GM23338 (cell line): Measurements from ENCODE around the gene PLXNA2. TPM values are rescaled to one million over a fixed set of nuclear protein-coding genes. Genes with fewer than 3 reads are reported as not detected.

ENCODE experiments used
- ATAC-seq: fragments of 200-7000 bp; cut with Tn5 transposase; 3 replicates; pipeline ENCODE4 v1.9.1; 2020
- DNase-seq: peaks from one replicate; pipeline ENCODE4 v3.0.0-alpha.2; 2015; ENCODE audit warnings: low spot score
- H2AFZ ChIP-seq: fragments of 200-600 bp; sonication (generic); 2 replicates; pipeline ENCODE4 v1.8.0; 2016; ENCODE audit warnings: antibody characterized with exemption, mild to moderate bottlenecking, moderate library complexity
- H3F3A ChIP-seq: fragments of 200-600 bp; sonication (generic); replicated peaks from 2 replicates; pipeline ENCODE4 v1.8.0; 2017; ENCODE audit warnings: antibody characterized with exemption, mixed run types, low read depth
- H3K27ac ChIP-seq: fragments of 200-600 bp; sonication (generic); 2 replicates; pipeline ENCODE4 v1.6.1; 2016; ENCODE audit warnings: low read depth
- H3K27me3 ChIP-seq: fragments of 200-600 bp; sonication (generic); 2 replicates; pipeline ENCODE4 v1.8.0; 2016; ENCODE audit warnings: mild to moderate bottlenecking, mixed run types, moderate library complexity; ENCODE audit not compliant: insufficient read depth
- H3K36me3 ChIP-seq: fragments of 200-600 bp; sonication (generic); 2 replicates; pipeline ENCODE4 v1.8.0; 2016; ENCODE audit warnings: mild to moderate bottlenecking; ENCODE audit not compliant: insufficient read depth
- H3K4me1 ChIP-seq: fragments of 200-600 bp; sonication (generic); 2 replicates; pipeline ENCODE4 v1.8.0; 2016; ENCODE audit warnings: mild to moderate bottlenecking, moderate library complexity; ENCODE audit not compliant: insufficient read depth
- H3K4me2 ChIP-seq: fragments of 200-600 bp; sonication (generic); 2 replicates; pipeline ENCODE4 v1.7.1; 2017; ENCODE audit warnings: mixed run types
- H3K4me3 ChIP-seq: fragments of 200-600 bp; sonication (generic); 2 replicates; pipeline ENCODE4 v1.6.1; 2016; ENCODE audit warnings: mixed run types
- H3K79me2 ChIP-seq: fragments of 200-600 bp; sonication (generic); replicated peaks from 2 replicates; pipeline ENCODE4 v1.8.0; 2017; ENCODE audit warnings: mild to moderate bottlenecking; ENCODE audit not compliant: insufficient read depth
- H3K9me2 ChIP-seq: fragments of 200-600 bp; sonication (generic); 2 replicates; pipeline ENCODE4 v1.8.0; 2017; ENCODE audit not compliant: insufficient read depth
- H4K20me1 ChIP-seq: fragments of 200-600 bp; sonication (generic); replicated peaks from 2 replicates; pipeline ENCODE4 v1.8.0; 2017; ENCODE audit warnings: mild to moderate bottlenecking; ENCODE audit not compliant: insufficient read depth
- H3K27ac Mint-ChIP-seq: 2 replicates; pipeline ENCODE4 v1.8.0; 2020; ENCODE audit warnings: inconsistent platforms, mild to moderate bottlenecking, moderate library complexity, mixed read lengths
- H3K27me3 Mint-ChIP-seq: 3 replicates; pipeline ENCODE4 v1.8.0; 2022; ENCODE audit warnings: low read depth, mild to moderate bottlenecking, moderate library complexity, mixed read lengths, inconsistent platforms; ENCODE audit not compliant: insufficient read depth, poor library complexity
- H3K36me3 Mint-ChIP-seq: 3 replicates; pipeline ENCODE4 v1.8.0; 2021; ENCODE audit warnings: low read depth, mild to moderate bottlenecking, inconsistent platforms, moderate library complexity, mixed read lengths
- H3K4me1 Mint-ChIP-seq: 3 replicates; pipeline ENCODE4 v1.8.0; 2020; ENCODE audit warnings: mild to moderate bottlenecking, inconsistent platforms, mixed read lengths
- H3K4me3 Mint-ChIP-seq: 3 replicates; pipeline ENCODE4 v1.8.0; 2021; ENCODE audit warnings: moderate library complexity, mild to moderate bottlenecking, inconsistent platforms, mixed read lengths
- H3K9me3 Mint-ChIP-seq: 3 replicates; pipeline ENCODE4 v1.8.0; 2020; ENCODE audit warnings: moderate library complexity, mild to moderate bottlenecking, inconsistent platforms, mixed read lengths
- CREB1 ChIP-seq: fragments of 250-450 bp; sonication (Bioruptor Pico); IDR thresholded peaks from 2 replicates; pipeline ENCODE4 v1.5.0; 2020; ENCODE audit warnings: low read depth, mild to moderate bottlenecking, moderate library complexity
- EZH2 ChIP-seq: fragments of 200-600 bp; sonication (generic); IDR thresholded peaks from one replicate; pipeline ENCODE4 v1.8.0; 2017; ENCODE audit warnings: antibody characterized with exemption, mild to moderate bottlenecking, low read depth; ENCODE audit not compliant: unreplicated experiment
- EZH2phosphoT487 ChIP-seq: fragments of 200-600 bp; sonication (generic); IDR thresholded peaks from one replicate; pipeline ENCODE4 v1.8.1; 2018; ENCODE audit warnings: antibody characterized with exemption; ENCODE audit not compliant: unreplicated experiment
- JUNB ChIP-seq: IDR thresholded peaks from one replicate; pipeline ENCODE4 v1.6.1; 2016; ENCODE audit warnings: antibody characterized with exemption; ENCODE audit not compliant: unreplicated experiment
- NANOG ChIP-seq: IDR thresholded peaks from 2 replicates; pipeline ENCODE4 v1.6.1; 2016; ENCODE audit warnings: antibody characterized with exemption, borderline replicate concordance
- POLR2AphosphoS5 ChIP-seq: IDR thresholded peaks from 2 replicates; pipeline ENCODE4 v1.6.1; 2016; ENCODE audit warnings: antibody characterized with exemption, low read depth
- STAT1 ChIP-seq: IDR thresholded peaks from one replicate; pipeline ENCODE4 v1.6.1; 2016; ENCODE audit warnings: antibody characterized with exemption; ENCODE audit not compliant: unreplicated experiment
- ZNF114 ChIP-seq: fragments of 250-450 bp; sonication (Bioruptor Pico); IDR thresholded peaks from 2 replicates; pipeline ENCODE4 v1.5.0; 2020; ENCODE audit warnings: mild to moderate bottlenecking, moderate library complexity
- ZNF331 ChIP-seq: fragments of 250-450 bp; sonication (Bioruptor Pico); IDR thresholded peaks from 2 replicates; pipeline ENCODE4 v1.5.0; 2020; ENCODE audit warnings: low read depth, mild to moderate bottlenecking, moderate library complexity
- polyA plus RNA-seq: library from polyadenylated mRNA; unstranded; fragments of >200 nt; fragmentation: Nextera tagmentation; extraction: Ambion mirVana; gene quantifications from 2 replicates; pipeline ENCODE4 v1.2.1, GENCODE V29; 2016
- total RNA-seq: library from RNA; depleted of rRNA; stranded (reverse); fragments of >200 nt; shearing (Covaris generic); gene quantifications from 2 replicates; pipeline ENCODE4 v1.2.3, GENCODE V29; 2014
- TF ChIP-seq, protein P1 (sequence below): IDR thresholded peaks from one replicate; pipeline ENCODE4 v1.6.1; 2018; ENCODE audit warnings: antibody characterized with exemption; ENCODE audit not compliant: unreplicated experiment
- TF ChIP-seq, protein P2 (sequence below): fragments of 250-450 bp; sonication (Bioruptor Pico); IDR thresholded peaks from 2 replicates; pipeline ENCODE4 v1.5.0; 2020; ENCODE audit warnings: mild to moderate bottlenecking, moderate library complexity
- TF ChIP-seq, protein P3 (sequence below), 2 experiments: fragments of 200-600 bp in 1 of 2; sonication (generic) in 1 of 2; conservative IDR thresholded peaks; 2 replicates each; pipeline versions ENCODE4 v1.5.1 to v1.6.1; 2016 to 2017; ENCODE audit warnings: antibody characterized with exemption in 2 of 2, low read depth in 2 of 2, mild to moderate bottlenecking in 2 of 2, moderate library complexity in 1 of 2
- TF ChIP-seq, protein P4 (sequence below): IDR thresholded peaks from 2 replicates; pipeline ENCODE4 v1.6.1; 2016; ENCODE audit warnings: antibody characterized with exemption

PLXNA2 gene
- total and polyA plus RNA-seq, 2 experiments from 2014 or later = 0.40 to 1.8 TPM

DNA sequence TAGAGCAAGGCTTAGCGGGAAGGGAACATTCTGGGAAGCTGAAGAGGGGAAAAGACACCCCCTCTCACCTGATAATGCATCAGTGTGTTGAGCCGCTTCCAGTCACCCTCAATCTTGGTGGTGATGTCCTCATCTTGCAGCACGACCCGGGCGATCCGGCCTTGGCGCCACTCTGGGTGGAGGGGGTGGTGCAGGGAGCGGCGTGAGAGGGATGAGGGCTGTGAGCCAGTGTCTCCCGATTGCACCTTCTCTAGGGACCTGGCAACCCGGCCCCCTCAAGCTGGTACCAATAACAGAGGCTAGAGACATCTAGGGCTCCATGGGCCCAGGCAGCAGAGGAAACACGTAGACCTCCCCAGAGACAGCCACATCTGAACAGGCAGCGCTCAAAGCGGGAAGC lies 205.9 kb downstream of the PLXNA2 start:
- ATAC-seq = no peak

More for the DNA sequence above, 205.9 kb downstream of the PLXNA2 start:
- peaks cover 8% of the 10 kb centered on the region; the same call in 2 of the 3 replicates for H3K4me1 Mint-ChIP-seq
- no peaks in the 10 kb centered on the region for H3K27me3 ChIP-seq
- peaks cover 1% of the 10 kb centered on the region for H3K27me3 Mint-ChIP-seq
- no peaks in the 10 kb centered on the region for H3K36me3 ChIP-seq
- H3K4me3 ChIP-seq = no peak overlapping the region
- no peaks in the 10 kb centered on the region for H3K36me3 Mint-ChIP-seq
- no peak overlapping the region for H3K27ac ChIP-seq
- no peak overlapping the region for H3K4me2 ChIP-seq
- no peak overlapping the region for H3K4me3 Mint-ChIP-seq
- H3K4me1 ChIP-seq = no peaks in the 10 kb centered on the region
- DNase-seq = no peak
- TF ChIP-seq, protein P1, sequence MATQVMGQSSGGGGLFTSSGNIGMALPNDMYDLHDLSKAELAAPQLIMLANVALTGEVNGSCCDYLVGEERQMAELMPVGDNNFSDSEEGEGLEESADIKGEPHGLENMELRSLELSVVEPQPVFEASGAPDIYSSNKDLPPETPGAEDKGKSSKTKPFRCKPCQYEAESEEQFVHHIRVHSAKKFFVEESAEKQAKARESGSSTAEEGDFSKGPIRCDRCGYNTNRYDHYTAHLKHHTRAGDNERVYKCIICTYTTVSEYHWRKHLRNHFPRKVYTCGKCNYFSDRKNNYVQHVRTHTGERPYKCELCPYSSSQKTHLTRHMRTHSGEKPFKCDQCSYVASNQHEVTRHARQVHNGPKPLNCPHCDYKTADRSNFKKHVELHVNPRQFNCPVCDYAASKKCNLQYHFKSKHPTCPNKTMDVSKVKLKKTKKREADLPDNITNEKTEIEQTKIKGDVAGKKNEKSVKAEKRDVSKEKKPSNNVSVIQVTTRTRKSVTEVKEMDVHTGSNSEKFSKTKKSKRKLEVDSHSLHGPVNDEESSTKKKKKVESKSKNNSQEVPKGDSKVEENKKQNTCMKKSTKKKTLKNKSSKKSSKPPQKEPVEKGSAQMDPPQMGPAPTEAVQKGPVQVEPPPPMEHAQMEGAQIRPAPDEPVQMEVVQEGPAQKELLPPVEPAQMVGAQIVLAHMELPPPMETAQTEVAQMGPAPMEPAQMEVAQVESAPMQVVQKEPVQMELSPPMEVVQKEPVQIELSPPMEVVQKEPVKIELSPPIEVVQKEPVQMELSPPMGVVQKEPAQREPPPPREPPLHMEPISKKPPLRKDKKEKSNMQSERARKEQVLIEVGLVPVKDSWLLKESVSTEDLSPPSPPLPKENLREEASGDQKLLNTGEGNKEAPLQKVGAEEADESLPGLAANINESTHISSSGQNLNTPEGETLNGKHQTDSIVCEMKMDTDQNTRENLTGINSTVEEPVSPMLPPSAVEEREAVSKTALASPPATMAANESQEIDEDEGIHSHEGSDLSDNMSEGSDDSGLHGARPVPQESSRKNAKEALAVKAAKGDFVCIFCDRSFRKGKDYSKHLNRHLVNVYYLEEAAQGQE = no peak
- TF ChIP-seq NANOG = no peak
- TF ChIP-seq, protein P2, sequence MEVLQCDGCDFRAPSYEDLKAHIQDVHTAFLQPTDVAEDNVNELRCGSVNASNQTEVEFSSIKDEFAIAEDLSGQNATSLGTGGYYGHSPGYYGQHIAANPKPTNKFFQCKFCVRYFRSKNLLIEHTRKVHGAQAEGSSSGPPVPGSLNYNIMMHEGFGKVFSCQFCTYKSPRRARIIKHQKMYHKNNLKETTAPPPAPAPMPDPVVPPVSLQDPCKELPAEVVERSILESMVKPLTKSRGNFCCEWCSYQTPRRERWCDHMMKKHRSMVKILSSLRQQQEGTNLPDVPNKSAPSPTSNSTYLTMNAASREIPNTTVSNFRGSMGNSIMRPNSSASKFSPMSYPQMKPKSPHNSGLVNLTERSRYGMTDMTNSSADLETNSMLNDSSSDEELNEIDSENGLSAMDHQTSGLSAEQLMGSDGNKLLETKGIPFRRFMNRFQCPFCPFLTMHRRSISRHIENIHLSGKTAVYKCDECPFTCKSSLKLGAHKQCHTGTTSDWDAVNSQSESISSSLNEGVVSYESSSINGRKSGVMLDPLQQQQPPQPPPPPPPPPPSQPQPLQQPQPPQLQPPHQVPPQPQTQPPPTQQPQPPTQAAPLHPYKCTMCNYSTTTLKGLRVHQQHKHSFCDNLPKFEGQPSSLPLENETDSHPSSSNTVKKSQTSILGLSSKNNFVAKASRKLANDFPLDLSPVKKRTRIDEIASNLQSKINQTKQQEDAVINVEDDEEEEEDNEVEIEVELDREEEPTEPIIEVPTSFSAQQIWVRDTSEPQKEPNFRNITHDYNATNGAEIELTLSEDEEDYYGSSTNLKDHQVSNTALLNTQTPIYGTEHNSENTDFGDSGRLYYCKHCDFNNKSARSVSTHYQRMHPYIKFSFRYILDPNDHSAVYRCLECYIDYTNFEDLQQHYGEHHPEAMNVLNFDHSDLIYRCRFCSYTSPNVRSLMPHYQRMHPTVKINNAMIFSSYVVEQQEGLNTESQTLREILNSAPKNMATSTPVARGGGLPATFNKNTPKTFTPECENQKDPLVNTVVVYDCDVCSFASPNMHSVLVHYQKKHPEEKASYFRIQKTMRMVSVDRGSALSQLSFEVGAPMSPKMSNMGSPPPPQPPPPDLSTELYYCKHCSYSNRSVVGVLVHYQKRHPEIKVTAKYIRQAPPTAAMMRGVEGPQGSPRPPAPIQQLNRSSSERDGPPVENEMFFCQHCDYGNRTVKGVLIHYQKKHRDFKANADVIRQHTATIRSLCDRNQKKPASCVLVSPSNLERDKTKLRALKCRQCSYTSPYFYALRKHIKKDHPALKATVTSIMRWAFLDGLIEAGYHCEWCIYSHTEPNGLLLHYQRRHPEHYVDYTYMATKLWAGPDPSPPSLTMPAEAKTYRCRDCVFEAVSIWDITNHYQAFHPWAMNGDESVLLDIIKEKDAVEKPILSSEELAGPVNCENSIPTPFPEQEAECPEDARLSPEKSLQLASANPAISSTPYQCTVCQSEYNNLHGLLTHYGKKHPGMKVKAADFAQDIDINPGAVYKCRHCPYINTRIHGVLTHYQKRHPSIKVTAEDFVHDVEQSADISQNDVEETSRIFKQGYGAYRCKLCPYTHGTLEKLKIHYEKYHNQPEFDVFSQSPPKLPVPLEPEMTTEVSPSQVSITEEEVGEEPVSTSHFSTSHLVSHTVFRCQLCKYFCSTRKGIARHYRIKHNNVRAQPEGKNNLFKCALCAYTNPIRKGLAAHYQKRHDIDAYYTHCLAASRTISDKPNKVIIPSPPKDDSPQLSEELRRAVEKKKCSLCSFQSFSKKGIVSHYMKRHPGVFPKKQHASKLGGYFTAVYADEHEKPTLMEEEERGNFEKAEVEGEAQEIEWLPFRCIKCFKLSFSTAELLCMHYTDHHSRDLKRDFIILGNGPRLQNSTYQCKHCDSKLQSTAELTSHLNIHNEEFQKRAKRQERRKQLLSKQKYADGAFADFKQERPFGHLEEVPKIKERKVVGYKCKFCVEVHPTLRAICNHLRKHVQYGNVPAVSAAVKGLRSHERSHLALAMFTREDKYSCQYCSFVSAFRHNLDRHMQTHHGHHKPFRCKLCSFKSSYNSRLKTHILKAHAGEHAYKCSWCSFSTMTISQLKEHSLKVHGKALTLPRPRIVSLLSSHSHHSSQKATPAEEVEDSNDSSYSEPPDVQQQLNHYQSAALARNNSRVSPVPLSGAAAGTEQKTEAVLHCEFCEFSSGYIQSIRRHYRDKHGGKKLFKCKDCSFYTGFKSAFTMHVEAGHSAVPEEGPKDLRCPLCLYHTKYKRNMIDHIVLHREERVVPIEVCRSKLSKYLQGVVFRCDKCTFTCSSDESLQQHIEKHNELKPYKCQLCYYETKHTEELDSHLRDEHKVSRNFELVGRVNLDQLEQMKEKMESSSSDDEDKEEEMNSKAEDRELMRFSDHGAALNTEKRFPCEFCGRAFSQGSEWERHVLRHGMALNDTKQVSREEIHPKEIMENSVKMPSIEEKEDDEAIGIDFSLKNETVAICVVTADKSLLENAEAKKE = no peak
- TF ChIP-seq ZNF331 (CRISPR knock-in tag) = no peak
- no peak for TF ChIP-seq STAT1
- TF ChIP-seq EZH2 = no peak
- TF ChIP-seq, protein P3, sequence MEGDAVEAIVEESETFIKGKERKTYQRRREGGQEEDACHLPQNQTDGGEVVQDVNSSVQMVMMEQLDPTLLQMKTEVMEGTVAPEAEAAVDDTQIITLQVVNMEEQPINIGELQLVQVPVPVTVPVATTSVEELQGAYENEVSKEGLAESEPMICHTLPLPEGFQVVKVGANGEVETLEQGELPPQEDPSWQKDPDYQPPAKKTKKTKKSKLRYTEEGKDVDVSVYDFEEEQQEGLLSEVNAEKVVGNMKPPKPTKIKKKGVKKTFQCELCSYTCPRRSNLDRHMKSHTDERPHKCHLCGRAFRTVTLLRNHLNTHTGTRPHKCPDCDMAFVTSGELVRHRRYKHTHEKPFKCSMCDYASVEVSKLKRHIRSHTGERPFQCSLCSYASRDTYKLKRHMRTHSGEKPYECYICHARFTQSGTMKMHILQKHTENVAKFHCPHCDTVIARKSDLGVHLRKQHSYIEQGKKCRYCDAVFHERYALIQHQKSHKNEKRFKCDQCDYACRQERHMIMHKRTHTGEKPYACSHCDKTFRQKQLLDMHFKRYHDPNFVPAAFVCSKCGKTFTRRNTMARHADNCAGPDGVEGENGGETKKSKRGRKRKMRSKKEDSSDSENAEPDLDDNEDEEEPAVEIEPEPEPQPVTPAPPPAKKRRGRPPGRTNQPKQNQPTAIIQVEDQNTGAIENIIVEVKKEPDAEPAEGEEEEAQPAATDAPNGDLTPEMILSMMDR (conservative IDR thresholded peaks at IDR 0.05; ENCODE audit: low read depth in 2 of 2) = no peak
- no peak for TF ChIP-seq POLR2AphosphoS5
- no peak for TF ChIP-seq CREB1 (CRISPR knock-in tag)
- no peak for TF ChIP-seq JUNB
- TF ChIP-seq EZH2phosphoT487 = no peak
- TF ChIP-seq, protein P4, sequence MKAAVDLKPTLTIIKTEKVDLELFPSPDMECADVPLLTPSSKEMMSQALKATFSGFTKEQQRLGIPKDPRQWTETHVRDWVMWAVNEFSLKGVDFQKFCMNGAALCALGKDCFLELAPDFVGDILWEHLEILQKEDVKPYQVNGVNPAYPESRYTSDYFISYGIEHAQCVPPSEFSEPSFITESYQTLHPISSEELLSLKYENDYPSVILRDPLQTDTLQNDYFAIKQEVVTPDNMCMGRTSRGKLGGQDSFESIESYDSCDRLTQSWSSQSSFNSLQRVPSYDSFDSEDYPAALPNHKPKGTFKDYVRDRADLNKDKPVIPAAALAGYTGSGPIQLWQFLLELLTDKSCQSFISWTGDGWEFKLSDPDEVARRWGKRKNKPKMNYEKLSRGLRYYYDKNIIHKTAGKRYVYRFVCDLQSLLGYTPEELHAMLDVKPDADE = no peak
- no peak for TF ChIP-seq ZNF114 (CRISPR knock-in tag)
- no peaks in the 10 kb centered on the region for H3K9me3 Mint-ChIP-seq
- H4K20me1 ChIP-seq = no peaks in the 10 kb centered on the region
- H3K9me2 ChIP-seq = no peaks in the 10 kb centered on the region
- H3K27ac Mint-ChIP-seq = no peak overlapping the region
- H3K79me2 ChIP-seq = no peaks in the 10 kb centered on the region
- H3F3A ChIP-seq = no peaks in the 10 kb centered on the region
- no peak overlapping the region for H2AFZ ChIP-seq
